Esophagus squamous epithelium (tissue), 5 donors: ENCODE data around the gene TMEM120B. TPM values are rescaled to one million over a fixed set of nuclear protein-coding genes. Genes with fewer than 3 reads are reported as not detected.

Experiments
- DNase-seq: peaks from one replicate; lab custom pipeline; 2025; lab: John Stamatoyannopoulos, UW
- H3K27ac ChIP-seq, 4 donors: fragments of 200-600 bp; sonication (generic); one replicate each; pipeline ENCODE4 v1.5.1; 2016 to 2019; ENCODE audit warnings: mild to moderate bottlenecking in 1 of 4
- H3K27me3 ChIP-seq, 4 donors: fragments of 200-600 bp; sonication (generic); 1 replicate in 3 of 4; 2 replicates in 1 of 4; pipeline versions ENCODE4 v1.5.1 to v1.6.0; 2017 to 2021; ENCODE audit warnings: antibody characterized with exemption in 1 of 4
- H3K36me3 ChIP-seq, 3 donors: fragments of 200-600 bp; sonication (generic); one replicate each; pipeline ENCODE4 v1.5.1; 2016 to 2019
- H3K4me1 ChIP-seq, 3 donors: fragments of 200-600 bp; sonication (generic); one replicate each; pipeline ENCODE4 v1.5.1; 2017 to 2019
- H3K4me3 ChIP-seq, 4 donors: fragments of 200-600 bp; sonication (generic); 1 replicate in 3 of 4; 2 replicates in 1 of 4; pipeline ENCODE4 v1.5.1; 2016 to 2019; ENCODE audit warnings: mild to moderate bottlenecking in 2 of 4, moderate library complexity in 1 of 4
- H3K9me3 ChIP-seq, 3 donors: fragments of 200-600 bp; sonication (generic); one replicate each; pipeline ENCODE4 v1.5.1; 2016 to 2019
- POLR2A ChIP-seq, 4 donors: fragments of 450-650 bp; IDR thresholded peaks; one replicate each; pipeline ENCODE4 v1.6.1; 2017; ENCODE audit warnings: antibody characterized with exemption in 4 of 4, mild to moderate bottlenecking in 4 of 4, moderate library complexity in 3 of 4
- WGBS, 2 donors: methylation state at CpG; one replicate each; pipeline ENCODE4 v1.1.5; 2018; 5-methylcytosine and 5-hydroxymethylcytosine counted together
- intact Hi-C: fragments of 100-400 bp; cut with DNase I; formaldehyde crosslinking; loops from one replicate; pipeline ENCODE4 v1.15.0; 2022
- total RNA-seq, 4 donors: library from RNA; depleted of rRNA; stranded (reverse); fragments of >200 nt; gene quantifications; one replicate each; pipeline ENCODE4 v1.1.0, GENCODE V29; 2016
- TF ChIP-seq, protein P1 (sequence below), 6 experiments: fragments of 450-650 bp in 4 of 6; fragments of 200-600 bp in 2 of 6; sonication (generic) in 2 of 6; IDR thresholded peaks; one replicate each; pipeline ENCODE4 v1.5.1; 2016 to 2019; ENCODE audit warnings: antibody characterized with exemption in 6 of 6, mild to moderate bottlenecking in 4 of 6, moderate library complexity in 4 of 6
- donor health status: DM: yes; HTN: yes; CAD: no.

Gene TMEM120B
- total RNA-seq, 4 donors from 2014 or later = 2.7 to 5.2 (median 4.5) TPM

DNA sequence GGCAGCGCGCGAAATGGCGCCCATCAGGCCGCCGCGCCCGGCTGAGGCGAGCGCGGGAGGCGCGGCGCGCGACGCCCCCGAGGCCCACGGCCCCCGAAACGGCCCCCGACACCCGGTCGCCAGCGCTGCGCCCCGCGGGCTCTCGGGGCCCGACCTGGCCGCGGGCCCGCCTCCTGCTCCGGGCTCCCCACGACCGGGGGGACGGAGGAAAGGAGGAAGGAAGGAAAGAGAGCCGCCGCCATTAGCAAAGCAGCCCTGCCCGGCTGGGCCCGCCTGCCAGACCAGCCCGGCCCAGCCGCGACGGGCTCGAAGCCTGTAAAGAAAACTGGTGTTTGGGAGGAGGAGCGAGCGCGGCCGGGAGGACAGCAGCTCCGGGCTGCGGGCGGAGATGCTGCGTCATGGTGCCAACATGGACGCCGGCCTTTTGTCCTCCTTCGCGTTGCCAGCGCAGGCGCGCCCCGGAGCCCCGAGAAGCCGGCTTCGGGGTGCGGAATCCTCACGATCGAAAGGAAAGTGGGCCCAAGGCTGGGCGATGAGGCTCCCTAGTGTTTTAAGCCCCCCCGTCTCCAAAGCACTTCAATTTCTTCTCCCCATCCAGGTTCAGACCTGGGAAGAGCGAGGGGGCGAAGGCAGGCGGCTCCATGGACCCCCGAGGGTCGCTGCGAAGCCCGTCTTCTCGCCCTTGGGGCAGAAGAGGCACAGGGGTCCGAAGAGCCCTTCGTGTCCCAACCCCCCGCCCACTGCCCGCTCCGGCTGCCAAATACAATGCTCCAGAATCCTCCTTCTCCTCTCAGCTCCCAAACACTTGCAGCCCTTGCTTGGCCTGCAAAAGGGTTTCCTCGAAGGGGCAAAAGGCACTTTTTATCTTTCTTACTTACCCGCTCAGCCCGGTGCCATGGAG is 88.4 kb downstream of the TMEM120B start:
- TF ChIP-seq, protein P1, sequence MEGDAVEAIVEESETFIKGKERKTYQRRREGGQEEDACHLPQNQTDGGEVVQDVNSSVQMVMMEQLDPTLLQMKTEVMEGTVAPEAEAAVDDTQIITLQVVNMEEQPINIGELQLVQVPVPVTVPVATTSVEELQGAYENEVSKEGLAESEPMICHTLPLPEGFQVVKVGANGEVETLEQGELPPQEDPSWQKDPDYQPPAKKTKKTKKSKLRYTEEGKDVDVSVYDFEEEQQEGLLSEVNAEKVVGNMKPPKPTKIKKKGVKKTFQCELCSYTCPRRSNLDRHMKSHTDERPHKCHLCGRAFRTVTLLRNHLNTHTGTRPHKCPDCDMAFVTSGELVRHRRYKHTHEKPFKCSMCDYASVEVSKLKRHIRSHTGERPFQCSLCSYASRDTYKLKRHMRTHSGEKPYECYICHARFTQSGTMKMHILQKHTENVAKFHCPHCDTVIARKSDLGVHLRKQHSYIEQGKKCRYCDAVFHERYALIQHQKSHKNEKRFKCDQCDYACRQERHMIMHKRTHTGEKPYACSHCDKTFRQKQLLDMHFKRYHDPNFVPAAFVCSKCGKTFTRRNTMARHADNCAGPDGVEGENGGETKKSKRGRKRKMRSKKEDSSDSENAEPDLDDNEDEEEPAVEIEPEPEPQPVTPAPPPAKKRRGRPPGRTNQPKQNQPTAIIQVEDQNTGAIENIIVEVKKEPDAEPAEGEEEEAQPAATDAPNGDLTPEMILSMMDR (IDR thresholded peaks at IDR 0.05) = no peak
- TF ChIP-seq POLR2A (IDR thresholded peaks at IDR 0.05) = peak in 2 of 4 donors; percentile 68 to 81
- Histone ChIP-seq H3K4me3 (peak overlapping the region; percentile 75 to 91 (median 86)), H3K27me3 (no peaks in the 10 kb centered on the region), H3K27ac (peak overlapping the region; percentile 100), H3K9me3 (no peaks in the 10 kb centered on the region), H3K36me3 (peaks cover 1 to 11% (median 3%) of the 10 kb centered on the region in 3 donors), H3K4me1 (peaks cover 30 to 63% (median 38%) of the 10 kb centered on the region in 3 donors)
- no peak for DNase-seq
- intact Hi-C loops = no loop called here
- WGBS, 2 donors = 0 to 3% methylated on average over 3 to 23 of the region's 86 CpGs

DNA sequence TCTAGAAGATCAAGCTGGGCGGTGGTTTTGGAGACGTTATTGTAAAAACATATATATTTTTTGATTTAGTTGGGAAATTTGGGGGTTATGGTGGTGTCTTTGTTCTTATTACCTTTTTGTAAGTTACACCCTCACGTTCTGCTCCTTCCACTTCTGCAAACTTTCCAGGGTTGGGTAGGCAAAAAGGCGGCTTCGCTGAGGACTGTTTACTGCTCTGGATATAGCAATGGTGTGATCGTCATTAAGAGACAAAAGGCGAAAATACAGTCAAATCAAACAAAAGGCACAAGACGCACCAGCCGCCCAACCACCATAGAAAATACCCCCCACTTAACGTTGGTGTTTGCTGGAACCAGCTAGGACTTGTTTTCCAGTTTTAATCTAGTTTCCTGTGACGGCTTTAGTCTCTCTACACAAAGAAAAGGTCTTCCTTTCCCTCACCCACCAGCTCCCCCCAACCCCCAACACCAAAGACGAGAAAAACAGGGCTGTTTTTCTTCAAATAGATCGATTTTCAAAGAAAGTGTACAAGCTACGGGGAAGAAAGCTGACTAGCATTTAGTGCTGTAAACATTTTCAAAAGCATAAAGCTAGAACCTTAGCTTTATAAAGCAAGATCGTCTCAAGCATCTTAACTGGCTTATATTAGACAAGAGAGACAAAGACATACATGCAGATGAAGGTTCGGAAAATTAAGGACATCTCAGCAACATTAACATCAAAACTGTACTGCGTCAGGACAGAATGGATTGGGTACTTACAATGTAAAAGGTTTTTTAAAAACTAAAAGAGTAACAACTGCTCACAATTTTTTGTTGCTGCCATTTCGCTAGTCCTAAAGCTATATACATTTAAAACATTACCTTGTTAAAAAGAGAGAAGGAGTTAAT is 89.3 kb downstream of the TMEM120B start:
- Histone ChIP-seq H3K27me3 (no peaks in the 10 kb centered on the region), H3K4me3 (peak overlapping the region; percentile 75 to 91 (median 86)), H3K27ac (peak overlapping the region; percentile 100), H3K4me1 (peaks cover 30 to 63% (median 38%) of the 10 kb centered on the region in 3 donors), H3K36me3 (peaks cover 0 to 16% (median 0%) of the 10 kb centered on the region in 3 donors), H3K9me3 (no peaks in the 10 kb centered on the region)
- intact Hi-C loops = no loop called here
- TF ChIP-seq, protein P1 (IDR thresholded peaks at IDR 0.05) = no peak
- peak in 1 of 4 donors; percentile 43 for TF ChIP-seq POLR2A (IDR thresholded peaks at IDR 0.05)
- WGBS, 2 donors = 1% methylated on average over 17 to 18 of the region's 18 CpGs
- no peak for DNase-seq

DNA sequence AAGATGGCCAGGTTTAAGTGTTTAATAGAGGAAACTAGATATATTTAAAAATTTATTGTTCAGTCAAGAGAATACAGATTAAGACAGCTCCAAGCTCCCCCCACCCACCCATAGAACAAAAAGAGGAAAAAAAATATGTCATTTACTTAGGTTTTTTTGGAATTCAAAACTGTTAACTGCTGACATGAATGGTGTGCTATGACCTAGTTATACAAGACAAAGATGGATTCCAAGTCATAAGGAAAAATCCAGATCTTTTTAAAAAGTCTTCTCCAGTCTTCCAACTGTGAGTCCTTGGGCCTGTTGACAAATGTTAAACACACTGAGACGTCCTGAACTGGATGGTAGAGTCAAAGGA is 89.9 kb downstream of the TMEM120B start:
- DNase-seq = no peak
- Histone ChIP-seq H3K36me3 (peaks cover 0 to 22% (median 0%) of the 10 kb centered on the region in 3 donors), H3K27ac (peak overlapping the region; percentile 100), H3K9me3 (no peaks in the 10 kb centered on the region), H3K4me1 (peaks cover 28 to 63% (median 38%) of the 10 kb centered on the region in 3 donors), H3K4me3 (peak overlapping the region; percentile 75 to 91 (median 86)), H3K27me3 (no peaks in the 10 kb centered on the region)
- 0% methylated on average over 1 of the region's 1 CpG for WGBS, 2 donors
- TF ChIP-seq, protein P1 (IDR thresholded peaks at IDR 0.05) = no peak
- TF ChIP-seq POLR2A (IDR thresholded peaks at IDR 0.05) = no peak
- intact Hi-C loops = no loop called here

DNA sequence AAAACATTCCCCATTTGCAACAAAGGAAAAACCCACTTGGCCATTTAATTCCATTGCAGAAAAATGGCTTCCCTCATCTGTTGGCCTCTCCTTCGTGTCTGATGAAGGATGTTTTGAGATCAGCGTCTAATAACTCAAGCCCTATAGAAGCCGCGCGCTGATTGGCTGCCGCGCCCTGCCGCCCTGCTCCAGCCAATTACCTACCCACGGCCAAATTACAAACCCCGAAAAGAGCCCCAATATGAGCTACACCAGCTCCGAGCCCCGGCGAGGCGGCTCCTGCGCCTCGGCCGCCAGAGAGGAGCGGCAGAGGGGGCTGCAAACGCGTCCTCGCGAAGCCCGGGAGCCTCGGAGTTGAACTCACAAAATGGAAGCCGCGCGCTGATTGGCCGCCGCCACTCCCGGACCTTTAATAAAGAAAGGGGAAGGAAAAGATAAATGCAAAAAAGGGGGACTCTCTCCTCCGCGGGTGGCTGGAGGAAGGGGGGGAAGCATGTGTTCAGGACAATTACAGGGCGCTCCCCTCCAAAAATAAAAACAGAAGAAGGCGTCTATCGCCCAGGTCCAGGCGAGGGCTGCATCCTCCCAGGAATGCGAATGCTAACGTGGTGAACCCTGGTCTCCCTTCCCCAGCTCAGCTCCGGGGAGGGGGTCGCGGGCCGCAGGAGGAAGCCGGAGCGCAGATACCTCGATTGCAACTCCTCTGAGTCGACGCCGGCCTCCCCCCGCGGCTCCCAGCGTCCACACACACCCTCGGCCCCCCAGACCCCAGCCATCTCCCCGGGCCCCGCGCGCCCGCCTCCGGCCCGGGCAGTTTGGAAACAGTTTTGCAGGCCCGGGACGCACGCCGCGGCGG is 90.5 kb downstream of the TMEM120B start:
- 1% methylated on average over 22 to 41 of the region's 65 CpGs for WGBS, 2 donors

More for the DNA sequence above, 90.5 kb downstream of the TMEM120B start:
- Histone ChIP-seq H3K27ac (peak overlapping the region; percentile 100), H3K4me1 (peaks cover 25 to 63% (median 34%) of the 10 kb centered on the region in 3 donors), H3K4me3 (peak overlapping the region; percentile 75 to 91 (median 86)), H3K27me3 (no peaks in the 10 kb centered on the region), H3K36me3 (peaks cover 0 to 26% (median 0%) of the 10 kb centered on the region in 3 donors), H3K9me3 (no peaks in the 10 kb centered on the region)
- DNase-seq = peak; percentile 59
- intact Hi-C loops = no loop called here
- TF ChIP-seq, protein P1 (IDR thresholded peaks at IDR 0.05) = peak in 1 of 6 experiments; percentile 8
- TF ChIP-seq POLR2A (IDR thresholded peaks at IDR 0.05) = peak in 3 of 4 donors; percentile 98 to 99 (median 98)
